Thyroid gland (tissue), 4 donors: ENCODE data around the gene DYNLT2. TPM values are rescaled to one million over a fixed set of nuclear protein-coding genes. Genes with fewer than 3 reads are reported as not detected.

Experiments
- DNase-seq, 2 donors: peaks; one replicate each; pipeline ENCODE4 v3.0.0-alpha.2; 2019
- H3K27ac ChIP-seq, 3 donors: fragments of 200-600 bp; sonication (generic); 1 replicate in 2 of 3; 2 replicates in 1 of 3; pipeline ENCODE4 v1.5.1; 2016 to 2019; ENCODE audit warnings: mild to moderate bottlenecking in 1 of 3, moderate library complexity in 1 of 3
- H3K27me3 ChIP-seq: fragments of 200-600 bp; sonication (generic); one replicate; pipeline ENCODE4 v1.5.1; 2019
- H3K36me3 ChIP-seq, 2 donors: fragments of 200-600 bp; sonication (generic); one replicate each; pipeline ENCODE4 v1.5.1; 2016 to 2019
- H3K4me1 ChIP-seq, 2 donors: fragments of 200-600 bp; sonication (generic); one replicate each; pipeline ENCODE4 v1.5.1; 2017 to 2019
- H3K4me3 ChIP-seq, 3 donors: fragments of 200-600 bp; sonication (generic); replicated peaks in 1 of 3; 1 replicate in 2 of 3; 2 replicates in 1 of 3; pipeline ENCODE4 v1.5.1; 2016; ENCODE audit warnings: mild to moderate bottlenecking in 1 of 3
- H3K9me3 ChIP-seq: fragments of 200-600 bp; sonication (generic); one replicate; pipeline ENCODE4 v1.5.1; 2017
- POLR2A ChIP-seq, 2 donors: fragments of 450-650 bp; IDR thresholded peaks; one replicate each; pipeline ENCODE4 v1.6.1; 2017; ENCODE audit warnings: antibody characterized with exemption in 2 of 2, mild to moderate bottlenecking in 2 of 2, moderate library complexity in 1 of 2
- WGBS, 2 donors: methylation state at CpG; one replicate each; pipeline ENCODE4 v1.1.5; 2017; 5-methylcytosine and 5-hydroxymethylcytosine counted together
- intact Hi-C: fragments of 100-400 bp; cut with DNase I; formaldehyde crosslinking; loops from one replicate; pipeline ENCODE4 v1.15.1; 2023
- total RNA-seq, 4 donors: library from RNA; depleted of rRNA; stranded (reverse); fragments of >200 nt; gene quantifications; one replicate each; pipeline ENCODE4 v1.2.3, GENCODE V29; 2016
- TF ChIP-seq, protein P1 (sequence below), 6 experiments: fragments of 200-600 bp in 3 of 6; fragments of 450-650 bp in 3 of 6; sonication (generic) in 3 of 6; IDR thresholded peaks; one replicate each; pipeline ENCODE4 v1.5.1; 2016 to 2019; ENCODE audit warnings: antibody characterized with exemption in 6 of 6, mild to moderate bottlenecking in 2 of 6, inconsistent platforms in 1 of 6, moderate library complexity in 1 of 6

DYNLT2 gene
- total RNA-seq, 4 donors from 2014 or later = 0.50 to 5.5 (median 2.5) TPM

DNA sequence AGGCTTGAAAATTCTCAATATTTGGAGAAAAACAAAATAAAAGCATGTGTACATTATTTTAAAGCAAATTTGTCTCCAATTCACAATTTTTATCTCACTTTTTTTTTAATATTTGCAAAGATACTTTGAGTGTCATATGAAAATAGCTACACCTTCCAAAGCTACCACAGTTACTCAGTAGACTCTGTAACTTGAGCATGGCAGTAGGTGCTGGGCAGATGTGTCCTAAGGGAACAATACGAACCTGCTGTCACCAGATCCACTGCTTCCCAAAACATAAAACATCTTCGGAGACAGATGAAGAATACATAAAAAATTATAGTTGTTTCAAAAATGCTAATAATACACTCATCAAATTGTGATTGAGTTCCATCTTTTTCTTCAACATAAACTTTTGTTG lies 60.1 kb downstream of the DYNLT2 start:
- WGBS, 2 donors = 97 to 98% methylated on average over 2 of the region's 2 CpGs
- H3K27ac ChIP-seq = no peak overlapping the region
- intact Hi-C loops = no loop called here
- H3K9me3 ChIP-seq = no peaks in the 10 kb centered on the region
- no peaks in the 10 kb centered on the region for H3K27me3 ChIP-seq
- peaks cover 0 to 3% of the 10 kb centered on the region in 2 donors for H3K4me1 ChIP-seq
- no peak overlapping the region for H3K4me3 ChIP-seq
- no peak for DNase-seq
- TF ChIP-seq POLR2A (IDR thresholded peaks at IDR 0.05) = no peak
- TF ChIP-seq, protein P1, sequence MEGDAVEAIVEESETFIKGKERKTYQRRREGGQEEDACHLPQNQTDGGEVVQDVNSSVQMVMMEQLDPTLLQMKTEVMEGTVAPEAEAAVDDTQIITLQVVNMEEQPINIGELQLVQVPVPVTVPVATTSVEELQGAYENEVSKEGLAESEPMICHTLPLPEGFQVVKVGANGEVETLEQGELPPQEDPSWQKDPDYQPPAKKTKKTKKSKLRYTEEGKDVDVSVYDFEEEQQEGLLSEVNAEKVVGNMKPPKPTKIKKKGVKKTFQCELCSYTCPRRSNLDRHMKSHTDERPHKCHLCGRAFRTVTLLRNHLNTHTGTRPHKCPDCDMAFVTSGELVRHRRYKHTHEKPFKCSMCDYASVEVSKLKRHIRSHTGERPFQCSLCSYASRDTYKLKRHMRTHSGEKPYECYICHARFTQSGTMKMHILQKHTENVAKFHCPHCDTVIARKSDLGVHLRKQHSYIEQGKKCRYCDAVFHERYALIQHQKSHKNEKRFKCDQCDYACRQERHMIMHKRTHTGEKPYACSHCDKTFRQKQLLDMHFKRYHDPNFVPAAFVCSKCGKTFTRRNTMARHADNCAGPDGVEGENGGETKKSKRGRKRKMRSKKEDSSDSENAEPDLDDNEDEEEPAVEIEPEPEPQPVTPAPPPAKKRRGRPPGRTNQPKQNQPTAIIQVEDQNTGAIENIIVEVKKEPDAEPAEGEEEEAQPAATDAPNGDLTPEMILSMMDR (IDR thresholded peaks at IDR 0.05) = no peak
- H3K36me3 ChIP-seq = no peaks in the 10 kb centered on the region

Other genes with a start within 250 kb of the DYNLT2 start
- 10 to 100 TPM; 48.9 to 74.6 (median 51.8) TPM for gene WDR27, start 49.5 kb downstream of the DYNLT2 start, total RNA-seq
- gene C6orf120, start 49.4 kb downstream of the DYNLT2 start, total RNA-seq = 10 to 100 TPM; 19.8 to 32.1 (median 29.3) TPM
- 10 to 100 TPM; 39.4 to 74.3 (median 60.0) TPM for gene PHF10, start 27.1 kb downstream of the DYNLT2 start, total RNA-seq
- 10 to 100 TPM; 29.4 to 49.8 (median 32.0) TPM for gene ERMARD, start 50 bp upstream of the DYNLT2 start, total RNA-seq